Mesenteric fat pad (tissue), 1 donor: ENCODE measurements around the gene JMY. TPM values are rescaled to one million over a fixed set of nuclear protein-coding genes. Genes with fewer than 3 reads are reported as not detected.

Source experiments
- DNase-seq: peaks from one replicate; pipeline ENCODE4 v3.0.0-alpha.2; 2020; ENCODE audit warnings: low spot score
- long read RNA-seq: library from polyadenylated mRNA; unstranded; transcript quantifications from one replicate; pipeline ENCODE4 v2.0.0, GENCODE V29; 2020
- total RNA-seq: library from RNA; stranded (reverse); fragmentation: NEBNext Ultra II Directional; extraction: Animal tissue kit (Norgen Biotek cat#: 25700); gene quantifications from one replicate; pipeline ENCODE4 v1.2.1, GENCODE V29; 2021
- donor health status: DM: yes; HTN: yes; CAD: no.

JMY gene, protein sequence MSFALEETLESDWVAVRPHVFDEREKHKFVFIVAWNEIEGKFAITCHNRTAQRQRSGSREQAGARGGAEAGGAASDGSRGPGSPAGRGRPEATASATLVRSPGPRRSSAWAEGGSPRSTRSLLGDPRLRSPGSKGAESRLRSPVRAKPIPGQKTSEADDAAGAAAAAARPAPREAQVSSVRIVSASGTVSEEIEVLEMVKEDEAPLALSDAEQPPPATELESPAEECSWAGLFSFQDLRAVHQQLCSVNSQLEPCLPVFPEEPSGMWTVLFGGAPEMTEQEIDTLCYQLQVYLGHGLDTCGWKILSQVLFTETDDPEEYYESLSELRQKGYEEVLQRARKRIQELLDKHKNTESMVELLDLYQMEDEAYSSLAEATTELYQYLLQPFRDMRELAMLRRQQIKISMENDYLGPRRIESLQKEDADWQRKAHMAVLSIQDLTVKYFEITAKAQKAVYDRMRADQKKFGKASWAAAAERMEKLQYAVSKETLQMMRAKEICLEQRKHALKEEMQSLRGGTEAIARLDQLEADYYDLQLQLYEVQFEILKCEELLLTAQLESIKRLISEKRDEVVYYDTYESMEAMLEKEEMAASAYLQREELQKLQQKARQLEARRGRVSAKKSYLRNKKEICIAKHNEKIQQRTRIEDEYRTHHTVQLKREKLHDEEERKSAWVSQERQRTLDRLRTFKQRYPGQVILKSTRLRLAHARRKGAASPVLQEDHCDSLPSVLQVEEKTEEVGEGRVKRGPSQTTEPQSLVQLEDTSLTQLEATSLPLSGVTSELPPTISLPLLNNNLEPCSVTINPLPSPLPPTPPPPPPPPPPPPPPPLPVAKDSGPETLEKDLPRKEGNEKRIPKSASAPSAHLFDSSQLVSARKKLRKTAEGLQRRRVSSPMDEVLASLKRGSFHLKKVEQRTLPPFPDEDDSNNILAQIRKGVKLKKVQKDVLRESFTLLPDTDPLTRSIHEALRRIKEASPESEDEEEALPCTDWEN
- 8.5 TPM for total RNA-seq
- long read RNA-seq, partial matches to known transcripts, result 1 of 1 reads
- long read RNA-seq, other reads (novel, unspliced or antisense), result 0 of 1 reads

DNA sequence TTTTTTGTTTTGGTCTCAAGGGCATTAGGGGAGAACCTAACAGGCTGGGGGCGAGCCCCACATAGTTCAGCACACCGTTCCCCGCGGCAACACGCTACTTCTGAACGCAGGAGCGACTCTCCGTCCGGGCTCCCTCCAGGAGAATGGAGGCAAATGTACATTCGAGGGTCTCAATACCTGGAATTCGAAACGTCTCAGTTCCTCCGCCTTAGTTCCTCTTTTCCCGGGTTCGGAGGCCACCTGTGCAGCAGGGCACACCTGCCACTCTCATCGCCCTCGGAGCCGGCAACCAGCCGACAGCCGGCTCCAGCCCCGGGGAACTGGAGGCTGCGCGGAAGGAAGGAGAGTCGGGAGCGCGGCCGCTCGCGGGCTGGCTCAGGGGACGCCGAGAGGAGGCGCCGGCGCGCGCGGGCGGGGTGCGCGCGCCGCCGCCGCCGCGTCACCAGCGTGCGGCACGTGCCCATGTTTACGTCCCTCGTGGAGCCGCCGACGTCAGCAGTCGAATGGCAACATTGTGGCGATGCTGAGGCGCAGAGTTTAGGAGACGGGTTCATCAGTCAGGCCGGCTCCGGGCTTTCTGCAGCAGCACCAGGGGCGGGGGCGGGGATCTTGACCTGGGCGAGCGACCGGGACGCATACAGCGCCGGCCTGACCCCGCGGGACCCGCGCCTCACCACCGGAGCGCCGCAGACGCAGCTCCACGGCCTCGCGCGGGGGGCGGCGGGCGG is at the start of gene JMY:
TSS of gene JMY (plus strand) at position 498 of the 728 bp plus-strand sequence. CDS start 520 bp downstream, outside the sequence.
- DNase-seq, result peak; percentile 94

DNA sequence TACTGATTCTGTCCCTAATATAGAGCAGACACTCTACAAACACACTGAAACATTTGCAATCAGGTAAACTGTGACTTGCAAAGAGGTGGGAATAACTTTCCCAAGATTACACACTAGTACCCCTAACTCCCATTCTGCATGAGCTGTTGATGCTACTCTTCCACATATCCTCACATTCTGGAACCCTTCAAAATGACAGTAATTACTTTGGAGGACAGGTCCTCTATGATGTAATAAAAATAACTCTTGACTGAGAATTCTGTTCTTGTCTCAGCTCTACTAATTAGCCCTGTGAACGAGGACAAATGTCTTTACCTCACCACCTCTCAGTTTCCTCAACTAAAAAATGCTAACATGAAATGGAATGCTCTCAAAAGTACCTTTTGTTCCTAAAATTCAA is 49.5 kb upstream of the JMY start:
- no peak for DNase-seq

DNA sequence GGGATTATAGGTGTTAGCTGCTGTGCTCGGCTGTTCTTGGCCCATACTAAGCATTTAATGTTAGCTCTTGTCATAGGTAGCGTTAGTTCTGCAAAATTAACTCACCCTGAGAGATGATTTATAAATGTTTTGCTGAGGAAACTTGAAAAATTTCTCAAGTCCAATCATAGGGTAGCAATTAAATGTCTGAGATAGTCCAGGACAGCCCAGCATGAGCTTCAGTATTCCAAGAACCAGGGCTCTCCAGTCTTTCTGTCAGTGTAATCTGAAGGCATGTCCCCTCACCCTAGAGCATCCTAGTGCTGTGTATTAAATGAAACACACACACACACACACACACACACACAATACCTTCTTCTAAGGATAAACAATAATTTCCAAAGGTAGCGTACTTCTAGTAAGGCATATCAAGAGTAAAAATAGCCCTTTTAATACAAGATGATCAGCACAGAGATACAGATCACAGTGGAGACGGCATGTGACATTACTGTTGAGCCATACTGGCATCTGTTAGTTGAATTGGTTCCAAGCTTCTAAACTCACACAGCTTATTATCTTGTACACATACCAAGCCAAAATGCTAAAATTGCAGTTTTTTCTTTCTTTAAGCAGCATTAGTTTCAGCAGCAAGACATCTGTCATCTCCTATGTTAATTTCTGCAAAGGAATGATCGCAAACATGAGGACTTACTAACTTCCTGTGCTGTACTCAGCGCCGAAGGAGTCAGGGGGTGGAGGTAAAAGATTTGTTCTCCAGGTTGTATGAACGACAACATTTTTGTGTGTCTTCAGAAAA is 46.3 kb upstream of the JMY start:
- DNase-seq, result no peak

DNA sequence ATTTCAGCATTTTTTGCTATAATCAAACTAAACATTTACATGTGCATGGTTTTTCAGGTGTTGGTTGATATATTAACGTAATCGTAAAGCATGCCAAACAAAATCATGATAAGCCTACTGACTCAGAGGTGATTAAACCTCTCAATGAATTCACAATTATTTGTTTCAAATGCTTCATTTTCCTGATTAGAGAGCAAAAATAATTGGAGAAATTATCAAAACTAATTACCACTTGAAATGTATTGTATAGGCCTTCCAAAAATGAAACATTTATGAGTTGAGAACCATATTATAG is 45.7 kb upstream of the JMY start:
- DNase-seq, result no peak

DNA sequence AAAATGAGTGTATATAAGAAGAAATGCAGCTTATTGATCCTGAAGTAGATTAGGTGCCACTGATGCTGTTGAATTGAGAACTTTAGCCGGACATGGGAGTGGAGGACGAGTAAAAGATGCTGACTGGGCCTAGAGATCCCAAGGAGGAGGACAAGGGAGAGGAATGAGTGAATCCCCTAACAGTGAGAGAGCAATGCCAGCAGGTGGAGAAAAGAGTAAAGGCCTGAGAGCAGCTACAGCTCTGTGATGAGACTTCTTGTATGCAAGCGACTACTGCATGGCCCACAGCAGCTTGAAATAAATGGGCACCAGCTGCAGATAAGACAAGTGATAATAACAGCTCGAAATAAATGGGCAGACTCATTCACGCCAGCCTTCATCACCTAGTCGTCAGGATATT is 44.5 kb upstream of the JMY start:
- DNase-seq, result no peak

DNA sequence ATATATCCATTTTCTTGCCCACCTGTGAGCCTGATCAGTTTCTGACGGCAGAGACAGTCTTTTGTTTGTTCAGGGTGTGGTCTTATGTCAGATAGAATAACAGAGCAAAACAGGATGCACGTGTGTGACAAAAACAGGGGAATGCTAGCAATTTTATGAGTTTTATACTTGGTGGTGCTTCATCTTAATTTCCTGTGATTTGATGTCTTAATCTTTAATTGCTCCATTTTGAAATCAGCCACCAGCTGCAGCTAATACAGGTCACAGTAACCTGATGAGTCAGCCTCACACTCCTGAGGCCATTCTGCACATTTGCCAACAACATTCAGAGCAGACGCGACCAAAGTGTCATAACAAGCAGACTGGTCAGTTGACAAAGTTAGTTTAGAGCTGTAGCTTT is 42.3 kb upstream of the JMY start:
- no peak for DNase-seq

DNA sequence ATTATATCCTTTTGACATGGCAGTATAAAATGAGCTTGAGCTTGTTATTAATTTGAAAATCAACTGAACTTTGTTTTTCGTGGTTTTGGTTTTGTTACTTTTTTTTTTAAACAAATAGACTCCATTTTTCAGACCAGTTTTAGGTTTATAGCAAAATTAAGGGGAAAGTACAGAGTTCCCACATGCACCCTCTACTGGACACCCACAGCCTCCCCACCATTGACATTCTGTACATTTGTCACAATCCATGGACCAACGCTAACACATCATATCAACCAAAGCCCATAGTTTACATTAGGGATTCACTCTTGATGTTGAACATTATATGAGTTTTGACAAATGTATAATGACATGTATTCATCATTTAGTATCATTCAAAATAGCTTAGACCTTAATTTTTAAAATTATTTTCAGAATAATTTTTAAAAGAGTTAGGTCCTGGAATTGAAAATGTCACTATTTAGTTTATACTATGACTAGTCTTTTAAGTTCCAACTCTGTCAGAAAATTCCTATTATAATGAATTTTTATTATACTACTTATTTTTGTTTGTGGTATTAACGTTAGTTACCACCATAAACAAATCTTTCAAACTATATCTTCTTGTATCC is 35.3 kb upstream of the JMY start:
- DNase-seq, result no peak

DNA sequence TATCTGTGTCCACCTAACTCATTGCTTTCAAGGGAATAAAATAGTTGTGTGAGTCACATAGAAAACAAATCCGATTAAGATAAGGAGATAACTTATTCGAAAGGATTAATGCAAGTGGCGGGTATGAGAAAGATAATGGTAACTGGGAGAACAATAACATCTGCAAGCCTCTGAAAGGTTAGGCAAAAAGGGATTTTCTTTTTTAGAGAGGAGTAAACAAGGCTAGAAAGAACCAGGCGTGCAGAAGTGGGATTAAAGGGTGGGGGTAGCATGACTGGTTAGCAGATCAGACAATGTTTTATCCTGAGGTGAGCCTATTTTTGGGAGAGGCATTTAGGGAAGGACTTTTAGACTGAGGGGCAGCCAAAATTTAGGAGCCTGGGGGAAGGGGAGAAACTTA is 34.7 kb upstream of the JMY start:
- DNase-seq, result no peak

DNA sequence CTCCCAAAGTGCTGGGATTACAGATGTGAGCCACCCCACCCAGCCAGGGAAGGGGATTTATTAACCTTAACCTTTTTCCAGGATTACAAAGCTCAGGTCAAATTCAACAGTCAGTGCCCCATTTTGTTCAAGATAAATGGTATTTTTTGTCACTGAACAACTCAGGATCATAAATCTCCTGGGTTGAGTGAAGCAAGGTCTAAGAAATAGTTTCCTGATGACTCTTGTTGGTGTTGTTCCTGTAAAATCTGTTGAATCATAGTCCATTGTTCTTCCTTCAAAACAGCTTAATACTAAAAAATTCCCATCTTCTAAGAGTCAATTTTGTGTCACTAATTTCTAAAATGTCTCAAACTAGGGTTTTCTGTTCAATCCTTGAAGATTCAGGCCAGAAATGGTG is 33.9 kb upstream of the JMY start:
- no peak for DNase-seq

DNA sequence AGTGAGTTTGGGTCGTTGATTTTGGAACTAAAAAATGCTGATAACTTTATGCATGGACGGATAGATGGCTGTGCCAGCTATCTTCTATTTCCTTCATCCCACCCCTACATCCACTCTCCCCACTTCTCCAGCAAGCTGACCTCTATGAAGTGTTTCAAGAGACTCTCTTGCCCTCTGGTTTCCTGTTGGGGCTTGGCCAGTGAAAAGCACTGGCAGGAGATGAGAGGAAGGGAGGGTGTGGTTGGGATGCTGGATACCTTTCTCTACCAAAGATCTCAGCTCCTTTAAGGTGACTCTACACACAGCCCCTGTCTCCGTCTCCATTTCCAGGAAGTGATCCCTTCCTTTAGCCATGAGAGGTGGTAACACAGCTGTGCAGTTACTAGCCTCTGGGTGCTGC is 30.0 kb upstream of the JMY start:
- no peak for DNase-seq

DNA sequence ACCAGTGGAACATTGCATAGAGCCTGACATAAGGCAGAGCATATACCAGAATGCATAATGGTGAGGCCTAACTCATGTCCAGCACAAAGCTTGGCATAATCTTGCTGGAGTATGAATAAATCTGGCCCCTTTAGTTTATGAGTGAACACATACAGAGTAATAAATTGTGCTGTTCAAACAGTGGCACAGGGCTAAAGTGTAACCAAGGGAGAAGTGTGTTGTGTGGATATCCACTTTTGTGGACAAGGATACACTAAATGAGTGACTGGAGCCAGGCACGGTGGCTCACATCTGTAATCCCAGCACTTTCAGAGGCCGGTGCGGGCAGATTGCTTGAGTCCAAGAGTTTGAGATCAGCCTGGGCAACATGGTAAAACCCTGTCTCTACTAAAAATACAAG is 29.4 kb upstream of the JMY start:
- DNase-seq, result no peak

DNA sequence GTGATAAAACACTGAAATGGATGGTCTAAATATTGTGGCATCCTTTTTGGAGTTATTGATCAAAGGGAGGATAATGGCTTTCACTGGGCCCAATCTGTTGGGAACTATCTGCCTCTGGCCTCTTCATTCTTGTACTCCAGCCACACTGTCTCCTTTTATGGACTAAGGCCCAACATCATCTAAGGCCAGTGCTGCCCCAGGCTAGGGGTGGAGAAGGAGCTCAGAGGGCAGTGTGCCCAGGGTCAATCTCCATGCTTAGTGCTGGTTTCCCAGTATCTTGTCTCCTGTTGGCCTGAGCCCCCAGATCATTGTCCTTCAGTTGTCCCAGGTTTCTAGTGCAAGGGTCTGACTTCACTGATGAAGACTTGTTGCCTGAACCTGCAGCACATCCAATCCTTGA is 26.4 kb upstream of the JMY start:
- DNase-seq, result no peak

DNA sequence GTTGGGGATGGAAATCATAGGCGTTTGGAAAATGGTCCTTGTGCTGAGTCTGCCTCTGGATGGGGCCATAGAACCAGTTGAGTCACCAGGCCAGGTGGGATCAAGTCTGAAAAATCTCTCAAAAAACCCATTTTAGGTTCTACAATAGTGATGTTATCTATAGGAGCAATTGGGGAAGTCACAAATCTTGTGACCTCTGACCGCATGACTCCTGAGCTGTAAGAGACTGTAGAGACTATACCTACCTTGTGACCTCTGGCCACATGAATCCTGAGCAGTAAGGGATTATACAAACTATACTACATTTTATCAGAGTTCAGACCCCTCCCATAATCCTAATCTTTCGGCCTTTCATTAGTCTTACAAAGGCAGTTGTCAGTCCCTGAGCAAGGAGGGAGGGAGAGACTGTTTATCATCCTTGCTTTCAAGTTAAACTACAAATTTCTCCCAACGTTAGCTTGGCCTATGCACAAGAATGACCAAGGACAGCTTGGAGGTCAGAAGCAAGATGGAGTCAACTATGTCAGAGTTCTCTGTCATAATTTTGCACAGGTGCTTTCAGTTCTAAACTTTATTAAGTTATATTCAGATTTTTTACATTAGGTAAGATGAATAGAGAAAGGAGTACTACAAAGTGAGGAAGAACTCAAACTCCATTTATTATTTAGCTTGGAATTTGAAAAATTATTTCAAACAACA is 11.5 kb upstream of the JMY start:
- DNase-seq, result no peak

DNA sequence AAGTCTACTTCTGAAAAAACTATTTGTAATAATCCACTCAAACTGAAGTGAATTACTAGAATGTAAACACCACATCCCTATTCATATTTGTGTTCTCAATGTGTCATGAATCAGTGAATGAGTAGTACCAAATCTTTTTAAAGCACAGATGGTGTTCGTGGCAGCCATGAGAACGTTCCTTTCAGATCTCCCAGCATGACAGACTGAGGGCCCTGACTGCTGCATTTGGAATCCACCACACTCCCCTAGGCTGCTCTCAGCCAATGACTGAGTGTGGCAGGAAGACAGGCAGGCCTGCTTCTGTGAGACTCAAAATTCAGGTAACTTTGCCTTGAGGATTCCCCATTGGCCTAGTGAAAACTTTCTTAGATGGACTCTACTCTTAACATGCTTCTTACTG is 10.9 kb upstream of the JMY start:
- no peak for DNase-seq

DNA sequence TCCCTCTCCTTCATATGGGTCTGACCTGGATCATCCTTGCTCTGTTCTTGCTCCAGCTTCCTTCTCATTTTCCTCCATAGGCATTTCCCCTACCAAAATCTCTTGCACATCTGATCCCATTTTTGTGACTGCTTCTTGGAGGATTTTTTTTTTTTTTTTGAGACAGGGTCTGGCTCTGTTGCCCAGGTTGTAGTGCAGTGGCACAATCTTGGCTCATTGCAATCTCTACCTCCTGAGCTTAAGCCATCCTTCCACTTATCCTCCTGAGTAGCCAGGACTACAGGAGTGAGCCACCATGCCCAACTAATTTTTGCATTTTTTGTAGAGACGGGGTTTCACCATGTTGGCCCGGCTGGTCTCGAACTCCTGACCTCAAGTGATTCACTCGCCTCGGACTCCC is 10.5 kb upstream of the JMY start:
- no peak for DNase-seq

DNA sequence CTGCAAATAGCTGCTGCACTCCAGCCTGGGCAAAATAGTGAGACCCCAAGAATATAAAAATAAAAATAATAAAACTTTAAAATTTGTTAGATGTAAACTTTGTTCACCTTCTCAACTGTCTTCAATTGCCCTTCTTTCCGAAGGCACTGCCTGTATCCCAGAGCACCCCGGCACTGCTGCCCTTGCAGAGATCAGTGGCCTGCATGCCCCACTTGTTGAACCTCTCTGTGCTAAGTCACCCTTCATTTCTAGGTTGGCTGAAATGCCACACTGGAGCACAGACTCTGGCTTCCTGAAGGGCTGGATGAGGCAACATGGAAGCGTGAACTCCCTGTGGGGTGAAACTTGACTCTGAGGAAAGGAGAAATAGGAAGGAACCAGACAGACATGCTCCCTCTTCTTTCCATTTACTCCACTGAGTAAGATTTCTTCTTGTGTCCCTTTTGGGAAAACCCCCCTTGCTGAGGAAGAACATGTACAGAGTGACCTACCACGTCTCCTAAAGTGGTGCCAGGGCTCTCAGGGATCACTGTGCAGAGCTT is 8.4 kb upstream of the JMY start:
- no peak for DNase-seq

DNA sequence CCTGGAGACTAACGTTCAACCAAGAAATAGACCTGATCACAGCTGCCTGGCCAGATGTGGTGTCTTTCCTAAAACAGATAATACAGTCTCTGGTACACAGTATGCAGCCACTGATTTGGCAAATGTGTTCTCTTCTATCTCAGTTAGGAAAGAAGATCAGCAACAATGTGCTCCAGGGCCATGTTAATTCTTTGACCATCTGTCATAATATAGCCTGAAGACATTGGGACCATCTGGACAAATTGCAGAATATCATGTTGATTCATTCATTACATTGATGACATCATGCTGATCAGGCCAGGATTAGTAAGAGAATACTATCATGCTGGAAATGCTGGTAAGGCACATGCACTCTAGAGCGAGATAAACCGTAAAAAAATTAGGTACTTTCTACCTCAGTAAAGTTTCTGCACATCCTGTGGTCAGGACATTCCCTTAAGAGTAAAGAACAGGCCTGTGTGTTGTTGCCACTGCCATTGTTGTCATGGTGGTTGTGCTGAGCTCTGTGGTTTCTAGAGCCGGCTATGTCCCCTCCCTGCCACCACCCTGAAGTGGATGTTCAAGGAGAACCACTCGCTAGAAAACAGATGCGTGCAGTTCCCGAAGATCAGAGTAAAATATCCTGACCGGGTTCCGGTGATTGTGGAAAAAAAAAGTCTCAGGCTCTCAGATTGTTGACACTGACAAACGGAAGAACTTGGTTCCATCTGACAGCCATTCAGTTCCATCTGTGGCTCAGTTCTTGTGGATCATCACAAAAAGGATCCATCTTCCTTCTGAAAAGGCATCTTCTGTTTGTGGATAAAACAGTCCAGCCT is 6.4 kb upstream of the JMY start:
- no peak for DNase-seq

DNA sequence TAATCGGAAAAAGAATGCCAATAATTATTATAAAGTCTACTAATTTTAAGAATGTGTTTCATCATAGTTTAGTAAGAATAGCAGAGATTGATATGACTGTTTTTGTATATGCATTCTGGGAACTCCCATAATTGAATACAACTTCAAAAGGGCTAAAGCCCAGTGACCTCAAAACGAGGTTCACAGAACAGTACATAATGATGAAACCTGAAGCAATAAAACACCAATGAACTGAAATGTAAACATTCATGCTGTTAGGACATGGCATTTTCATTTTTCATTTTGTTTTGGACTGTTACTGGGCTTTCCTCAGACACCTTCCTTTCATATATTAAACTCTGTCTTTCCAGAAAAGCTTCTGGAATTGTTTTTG is 684 bp upstream of the JMY start:
- no peak for DNase-seq
